HG03066 (cell line): ENCODE data around the gene MSI1.

Source experiments
- ATAC-seq: cut with Tn5 transposase; IDR thresholded peaks from one replicate; pipeline ENCODE4 v1.9.1; 2021; ENCODE audit warnings: low read depth; ENCODE audit not compliant: unreplicated experiment

The MSI1 gene

DNA sequence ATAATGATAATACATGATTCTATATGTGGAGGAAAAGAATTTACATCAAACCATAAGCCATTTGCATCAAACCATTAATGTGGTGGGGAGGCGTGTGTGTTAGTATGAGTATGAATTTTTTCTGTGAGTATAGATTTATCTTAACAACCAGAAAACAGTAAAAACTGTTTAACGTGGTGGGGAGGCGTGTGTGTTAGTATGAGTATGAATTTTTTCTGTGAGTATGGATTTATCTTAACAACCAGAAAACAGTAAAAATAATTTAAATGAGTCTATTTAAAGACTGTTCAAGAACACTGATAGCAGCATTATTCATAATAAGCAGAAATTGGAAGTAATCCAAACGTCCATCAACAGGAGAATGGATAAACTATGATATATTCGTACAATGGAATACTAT is 9.1 kb upstream of the MSI1 start:
- no peak for ATAC-seq

DNA sequence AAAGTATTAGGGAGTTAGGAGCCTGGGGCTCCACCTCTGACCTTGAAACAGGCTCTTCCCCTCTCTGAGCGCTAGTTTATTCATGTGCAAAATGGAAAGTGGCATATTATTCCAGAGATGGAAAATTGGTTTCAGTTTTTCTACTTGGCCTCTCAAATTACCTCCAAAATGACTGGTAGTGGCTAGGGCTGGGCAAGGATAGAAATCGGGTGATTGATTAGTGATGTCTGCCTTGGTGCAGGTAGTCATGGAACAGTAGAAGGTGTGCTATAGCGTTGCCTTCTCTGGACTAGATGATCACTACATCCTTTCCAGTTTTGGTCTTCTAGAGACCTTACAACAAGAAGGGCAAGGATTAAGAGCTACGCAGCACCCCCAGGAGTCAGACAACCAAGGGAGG is 8.6 kb upstream of the MSI1 start:
- no peak for ATAC-seq

DNA sequence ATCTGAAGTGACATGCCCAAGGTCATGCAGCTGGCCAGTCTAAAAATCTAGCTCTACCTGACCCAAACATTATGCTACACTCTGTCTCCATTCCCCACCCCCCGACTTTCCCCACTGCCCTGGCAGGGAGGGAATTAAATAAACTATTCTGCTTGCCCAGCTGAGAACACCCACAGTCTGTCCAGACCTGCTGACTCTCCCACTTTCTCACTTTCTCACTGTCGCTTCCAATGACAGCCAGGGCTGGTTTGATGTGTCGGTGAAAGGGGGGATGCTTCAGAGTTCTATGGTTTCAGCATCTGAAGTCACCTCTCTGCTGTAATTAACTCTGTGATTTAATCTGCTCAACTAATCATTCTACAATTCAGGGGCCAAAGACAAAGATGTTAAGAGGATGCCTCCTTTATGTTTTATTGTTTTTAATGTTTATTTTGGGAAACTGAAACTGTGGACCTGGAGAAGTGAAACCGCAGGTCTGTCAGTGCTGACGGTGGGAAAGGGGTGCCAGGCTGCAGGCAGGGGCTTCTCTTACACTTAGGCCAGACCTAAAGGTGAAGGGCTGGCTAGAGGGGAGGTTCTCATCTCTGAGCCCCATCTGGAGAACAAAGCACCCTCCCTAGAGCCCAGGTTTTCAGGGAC is 8.1 kb upstream of the MSI1 start:
- no peak for ATAC-seq

DNA sequence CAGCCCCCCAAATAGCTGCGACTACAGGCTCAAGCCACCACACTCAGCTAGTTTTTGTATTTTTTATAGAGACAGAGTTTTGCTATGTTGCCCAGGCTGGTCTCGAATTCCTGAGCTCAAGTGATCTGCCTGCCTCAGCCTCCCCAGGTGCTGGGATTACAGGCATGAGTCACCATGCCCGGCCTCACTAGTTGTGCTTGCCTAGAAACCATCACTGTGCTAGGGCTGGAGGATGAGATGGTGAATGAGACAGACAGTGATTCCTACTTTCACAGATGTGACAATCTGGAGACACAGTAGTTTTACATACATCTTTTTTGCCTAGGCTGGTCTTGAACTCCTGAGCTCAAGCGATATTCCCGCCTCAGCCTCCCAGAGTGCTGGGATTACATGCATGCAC is 7.5 kb upstream of the MSI1 start:
- no peak for ATAC-seq

DNA sequence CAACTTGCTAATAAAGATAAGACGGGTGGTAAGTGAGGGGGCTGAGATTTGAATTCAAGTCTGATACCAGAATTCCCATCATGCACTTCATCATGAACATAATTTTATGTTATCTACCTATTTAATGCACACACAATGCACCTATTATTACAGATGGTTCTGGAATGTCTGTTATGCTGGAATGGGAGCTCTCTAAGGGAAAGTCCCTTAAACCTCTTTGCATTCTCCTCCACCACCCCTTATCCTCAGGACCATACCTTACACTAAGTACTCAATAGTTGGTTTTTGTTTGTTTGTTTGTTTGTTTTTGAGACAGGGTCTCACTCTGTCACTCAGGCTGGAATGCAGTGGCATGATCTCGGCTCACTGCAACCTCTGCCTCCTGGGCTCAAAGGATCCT is 7.0 kb upstream of the MSI1 start:
- no peak for ATAC-seq

DNA sequence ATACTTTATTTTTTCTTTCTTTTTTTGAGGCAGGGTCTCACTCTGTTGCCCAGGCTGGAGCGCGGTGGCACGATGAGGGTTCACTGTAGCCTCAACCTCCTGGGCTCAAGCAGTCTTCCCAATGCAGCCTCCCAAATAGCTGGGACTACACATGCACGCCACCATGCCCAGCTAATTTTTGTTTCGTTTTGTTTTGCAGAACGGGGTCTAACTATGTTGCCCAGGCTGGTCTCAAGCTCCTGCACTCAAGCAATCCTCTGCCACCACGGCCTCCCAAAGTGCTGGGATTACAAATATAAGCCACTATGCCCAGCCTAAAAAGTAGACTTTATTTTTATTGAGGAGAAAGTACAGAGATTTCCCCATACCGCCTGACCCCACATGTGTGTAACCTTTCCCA is 4.7 kb upstream of the MSI1 start:
- no peak for ATAC-seq

DNA sequence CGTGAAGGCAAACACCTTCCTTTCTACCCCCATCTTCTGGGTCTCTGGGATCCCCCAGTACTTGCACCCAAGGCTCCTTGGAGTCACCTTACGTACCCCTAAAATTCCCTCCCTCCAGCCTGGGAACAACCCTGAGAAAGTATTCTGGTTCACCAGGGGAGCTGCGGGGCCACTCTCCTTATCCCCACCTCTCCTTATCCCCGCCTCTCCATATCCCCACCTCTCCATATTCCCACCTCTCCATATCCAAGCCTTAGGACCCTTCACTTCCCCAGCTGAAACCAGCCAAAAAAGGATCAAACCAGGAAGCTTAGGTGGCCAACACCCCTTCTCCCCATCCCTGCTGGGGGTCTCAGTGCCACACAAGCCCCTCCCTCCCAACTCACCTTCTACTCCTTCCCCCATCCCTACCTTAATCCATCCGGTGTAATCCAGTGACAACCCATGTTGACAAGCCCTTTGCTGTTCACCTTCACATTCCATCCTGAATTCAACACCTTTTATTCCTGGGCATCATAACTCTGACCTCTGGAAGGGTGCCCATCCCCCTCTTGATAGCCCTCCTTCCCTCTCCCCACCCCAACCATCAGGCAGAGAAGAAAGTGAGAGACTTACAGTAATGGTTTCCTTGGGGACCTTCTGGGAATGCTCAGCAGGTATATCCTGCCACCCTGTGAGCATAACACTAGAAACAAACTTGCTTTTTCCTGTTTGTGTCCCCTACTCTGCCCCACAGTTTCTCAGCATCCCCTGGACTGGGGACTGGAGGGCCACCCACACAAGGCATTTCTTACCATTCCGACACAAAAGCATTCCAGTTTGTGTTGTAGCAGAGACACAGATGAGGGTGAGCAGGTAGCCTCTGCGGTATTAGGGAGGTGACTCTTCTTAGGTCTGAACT is 1.6 kb upstream of the MSI1 start:
- ATAC-seq: no peak

DNA sequence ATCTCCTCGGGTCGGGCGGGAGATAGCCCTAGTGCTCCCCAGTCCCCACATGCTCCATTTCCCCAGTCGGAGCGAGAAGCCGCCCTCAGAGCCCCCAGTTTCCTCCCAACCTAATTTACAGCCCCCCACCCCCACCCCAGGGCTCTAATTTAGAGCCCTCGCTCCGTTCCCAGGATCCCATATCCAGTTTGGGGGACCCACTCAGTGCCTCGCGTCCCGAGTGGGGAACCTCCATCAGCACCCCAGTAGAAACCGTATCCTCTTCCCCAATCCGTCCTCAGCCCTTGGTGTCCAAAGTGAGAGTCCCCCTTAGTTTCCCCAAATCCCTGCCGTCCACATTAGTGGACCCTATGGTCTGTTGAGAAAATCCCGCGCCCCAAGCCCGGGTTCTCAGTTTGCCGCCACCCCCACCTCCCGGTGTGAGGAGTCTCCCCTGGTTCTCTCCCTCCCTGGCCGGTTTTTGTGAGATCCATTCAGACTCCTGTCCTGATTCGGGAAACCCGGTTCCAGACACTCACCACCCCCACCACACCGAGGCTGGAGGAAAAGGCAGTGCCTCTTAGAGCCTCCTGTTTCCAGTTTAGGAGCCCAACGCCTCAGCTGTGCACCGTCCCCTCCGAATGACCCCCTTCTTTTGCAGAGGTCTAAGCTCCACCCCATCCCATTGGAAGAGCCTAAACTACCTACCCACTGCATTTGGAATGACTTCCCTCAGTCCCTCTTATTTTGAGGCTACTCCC is 809 bp upstream of the MSI1 start:
- ATAC-seq: no peak

DNA sequence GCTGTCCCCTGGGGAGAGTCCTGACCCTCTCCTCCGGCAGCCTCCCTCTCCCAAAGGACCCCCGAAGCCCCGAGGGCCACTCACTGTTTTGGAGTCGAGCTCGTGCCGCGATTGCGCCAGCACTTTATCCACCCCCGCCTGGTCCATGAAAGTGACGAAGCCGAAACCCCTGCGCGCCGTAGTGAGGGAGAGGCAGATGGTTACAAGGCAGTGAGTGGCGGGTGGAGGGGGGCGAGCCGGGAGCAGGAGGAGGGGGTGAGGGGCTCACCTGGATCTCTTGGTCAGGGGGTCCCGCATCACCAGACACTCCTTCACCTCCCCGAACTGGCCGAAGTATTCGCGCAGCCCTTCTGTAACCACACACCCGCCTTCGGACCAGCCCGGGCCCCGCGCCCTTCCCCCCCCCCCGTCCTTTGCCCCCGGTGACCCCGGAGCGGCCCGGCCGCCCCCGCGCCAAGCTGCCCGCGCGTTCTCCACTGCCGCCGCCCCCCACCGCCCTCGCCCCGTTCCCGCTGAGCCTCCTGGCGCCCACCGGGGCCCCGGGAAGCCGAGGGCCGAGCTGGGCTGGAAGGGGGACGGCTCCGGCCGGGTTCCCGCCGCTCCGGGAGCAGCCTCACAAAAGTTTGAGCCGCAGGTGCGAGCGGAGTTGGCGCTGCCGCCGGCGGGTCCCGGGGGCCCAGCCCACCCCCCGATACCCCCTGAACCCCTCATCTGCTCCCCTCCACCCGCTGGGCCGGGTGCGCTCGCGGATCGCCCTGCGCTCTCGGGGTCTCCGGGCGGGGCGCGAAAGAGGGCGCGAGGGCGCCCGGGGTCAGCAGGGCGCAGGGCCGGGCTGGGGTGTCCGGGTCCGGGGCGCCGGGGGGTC is 808 bp downstream of the MSI1 start:
- no peak for ATAC-seq

DNA sequence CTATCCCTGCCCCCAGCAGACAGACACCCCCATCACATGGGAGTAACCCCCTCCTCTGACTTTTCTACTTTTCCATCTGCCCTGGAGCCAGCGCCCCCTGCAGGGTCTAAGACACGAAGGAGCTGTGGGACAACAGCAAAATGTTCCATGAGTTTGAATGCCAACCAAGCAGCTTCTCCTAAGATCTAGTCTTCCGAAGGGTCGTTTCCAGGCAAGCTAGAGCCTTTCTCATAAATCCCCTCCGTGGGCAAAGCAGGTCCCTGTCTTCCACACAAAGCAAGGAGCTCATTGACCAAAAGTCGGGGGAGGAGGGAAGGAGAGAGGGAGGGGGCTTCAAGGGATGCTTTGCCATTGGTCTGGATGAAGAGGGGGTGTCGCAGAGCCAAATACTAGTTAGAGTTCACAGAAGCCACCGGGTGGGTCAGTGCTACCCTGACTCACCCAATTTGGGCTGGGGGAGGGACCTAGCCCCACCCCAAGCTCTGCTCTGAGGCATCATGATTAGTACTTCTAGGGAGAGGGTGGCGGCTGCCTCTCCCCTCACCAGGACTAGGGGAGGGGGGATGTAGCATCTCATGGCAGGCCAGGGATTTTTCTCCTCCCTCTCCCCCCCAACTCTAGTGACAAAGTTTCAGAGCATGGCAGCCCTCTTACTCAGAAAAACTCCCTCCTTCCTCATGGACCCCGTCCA is 1.6 kb downstream of the MSI1 start:
- no peak for ATAC-seq

DNA sequence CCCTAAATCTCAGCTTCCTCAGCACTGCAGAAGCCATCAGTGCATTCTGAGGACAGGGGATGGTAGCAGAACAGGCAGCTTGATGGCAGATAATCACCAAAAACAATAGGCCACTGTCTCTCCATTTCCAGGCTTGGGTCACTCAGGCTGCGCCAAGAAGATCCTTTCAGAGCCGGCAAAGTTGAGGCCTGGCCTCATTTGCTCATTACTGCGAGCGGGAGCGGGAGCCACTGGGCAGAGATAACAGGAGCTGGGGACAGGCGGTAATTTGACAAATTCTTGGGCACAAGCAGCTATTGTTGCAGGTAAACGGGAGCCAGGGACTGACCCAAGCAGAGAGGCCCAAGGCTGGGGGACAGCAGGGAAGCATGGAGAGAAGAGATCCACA is 2.1 kb downstream of the MSI1 start:
- ATAC-seq: no peak

DNA sequence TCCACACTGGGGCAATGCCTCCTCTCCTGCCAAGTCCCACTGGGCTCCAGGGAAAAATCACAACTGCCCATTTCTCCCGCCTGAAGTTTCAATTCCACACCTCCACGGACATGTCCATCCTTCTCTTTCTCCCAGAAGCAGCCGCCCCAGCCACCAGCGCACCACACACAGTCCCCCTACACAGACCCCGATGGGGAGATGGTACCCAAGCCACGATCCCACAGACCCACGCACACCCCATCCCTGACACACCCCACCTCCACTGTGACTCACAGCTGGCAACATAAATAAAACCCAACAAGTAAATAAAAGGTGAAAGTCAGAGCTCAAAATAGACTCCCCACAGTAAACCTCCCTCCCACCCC is 2.6 kb downstream of the MSI1 start:
- ATAC-seq: no peak

DNA sequence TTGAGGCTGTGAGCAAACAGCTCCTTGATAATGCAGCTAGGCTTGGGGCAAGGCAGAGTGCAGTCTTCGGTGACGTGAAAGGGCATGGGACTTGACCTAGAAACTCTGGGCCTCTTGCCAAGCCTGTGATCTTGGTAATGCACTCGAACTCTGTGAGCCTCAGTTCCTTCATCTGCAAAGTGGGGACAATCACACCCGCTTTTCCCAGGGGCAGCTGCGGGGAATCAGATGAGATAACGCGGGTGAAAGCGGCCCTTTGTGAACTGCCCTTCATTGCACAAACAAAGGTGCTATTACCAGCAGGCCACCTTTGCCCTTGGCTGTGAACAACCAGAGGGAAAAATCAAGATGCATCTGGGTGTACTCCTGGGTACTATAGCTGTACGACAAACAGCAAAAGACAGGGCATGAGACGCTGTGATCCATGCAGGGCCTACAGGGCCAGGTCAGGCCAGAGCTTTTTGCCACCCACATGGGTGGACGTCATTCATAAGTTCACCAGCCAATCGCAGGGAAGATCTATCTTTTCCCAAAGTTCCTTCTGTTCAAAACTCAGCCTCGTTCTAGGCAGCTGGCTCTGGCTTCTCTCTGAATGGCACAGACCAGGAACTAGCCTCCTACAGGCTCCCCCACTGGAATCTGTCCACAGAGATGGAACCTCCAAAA is 3.2 kb downstream of the MSI1 start:
- no peak for ATAC-seq

DNA sequence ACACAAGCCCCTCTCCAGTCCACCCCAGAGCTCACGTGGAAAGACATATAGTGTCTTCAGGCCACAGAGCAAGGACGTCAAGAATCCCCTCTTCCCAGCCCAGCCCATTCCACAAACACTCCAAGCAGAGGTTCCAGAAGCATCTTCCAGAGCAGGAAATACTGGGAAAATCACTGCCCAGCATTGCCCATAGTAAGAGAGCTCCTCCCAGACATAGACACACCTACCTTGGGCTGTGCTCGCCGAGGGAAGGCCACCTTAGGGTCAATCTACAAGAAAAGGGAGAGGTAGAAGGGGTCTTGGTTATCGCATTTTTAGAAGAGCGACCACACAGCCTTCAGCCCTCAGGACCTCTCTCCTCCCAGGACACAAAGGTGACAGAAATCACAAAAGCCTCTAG is 4.5 kb downstream of the MSI1 start:
- ATAC-seq: no peak

DNA sequence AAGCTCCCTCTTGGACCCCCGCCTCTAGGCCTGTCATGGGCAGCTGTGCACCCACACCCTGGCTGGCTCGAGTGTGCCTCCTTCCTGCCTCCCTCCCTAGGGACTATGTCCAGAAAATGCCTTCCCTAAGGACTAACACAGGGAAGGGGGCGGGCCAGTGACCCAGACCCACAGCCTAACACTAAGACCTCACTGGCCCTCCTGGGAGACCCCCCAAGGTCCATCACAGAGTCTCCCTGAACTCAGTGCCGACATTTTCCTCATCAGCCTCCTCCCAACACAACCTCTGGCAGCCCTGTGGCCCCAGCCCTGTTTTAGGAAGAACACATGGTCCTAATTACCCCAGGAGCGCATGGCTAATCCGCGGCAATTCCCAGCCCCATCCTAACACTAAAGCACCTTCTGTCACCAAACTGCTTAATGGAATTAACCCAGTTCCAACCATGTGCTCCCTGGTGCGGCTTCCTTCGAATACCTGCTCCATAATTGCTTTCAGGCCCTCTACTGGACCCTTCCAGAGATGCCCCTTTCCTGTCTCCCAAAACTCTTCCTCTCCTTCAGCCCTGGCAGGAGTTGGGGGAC is 5.6 kb downstream of the MSI1 start:
- no peak for ATAC-seq

DNA sequence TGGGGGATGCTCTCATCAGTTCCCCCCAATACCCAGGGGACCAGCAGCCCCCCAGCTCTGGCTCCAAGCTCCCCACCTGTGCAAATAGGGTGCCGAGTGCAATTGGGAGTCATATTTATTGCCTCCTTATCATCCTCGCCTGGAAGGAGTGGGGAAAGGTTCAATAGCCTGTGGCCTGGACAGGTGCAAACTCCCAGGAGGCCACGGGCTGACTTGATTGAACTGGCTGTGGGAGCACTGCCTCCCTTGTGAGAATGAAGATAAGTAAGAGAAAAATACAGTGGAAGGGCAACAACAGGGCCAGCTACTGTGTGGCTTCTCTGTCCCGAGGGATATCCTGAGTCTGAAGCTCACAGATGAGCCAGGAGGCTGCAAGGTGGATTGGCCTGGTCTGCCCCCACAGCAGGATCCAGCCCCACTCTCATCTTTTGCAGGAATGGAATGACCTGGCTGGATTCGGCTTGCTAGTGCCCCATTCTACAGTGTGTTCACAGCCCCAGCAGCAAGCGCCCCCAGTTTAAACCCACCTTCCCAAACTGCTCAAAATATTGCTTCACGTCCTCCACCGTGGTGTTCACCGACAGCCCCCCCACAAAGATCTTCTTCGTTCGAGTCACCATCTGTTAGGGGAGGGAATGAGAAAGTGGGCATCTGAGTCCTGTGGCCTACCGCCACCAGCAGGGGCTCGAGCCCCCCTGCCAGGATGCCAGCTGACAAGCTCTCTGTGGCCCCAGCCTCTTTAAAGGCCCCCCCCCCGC is 6.3 kb downstream of the MSI1 start:
- ATAC-seq: no peak

DNA sequence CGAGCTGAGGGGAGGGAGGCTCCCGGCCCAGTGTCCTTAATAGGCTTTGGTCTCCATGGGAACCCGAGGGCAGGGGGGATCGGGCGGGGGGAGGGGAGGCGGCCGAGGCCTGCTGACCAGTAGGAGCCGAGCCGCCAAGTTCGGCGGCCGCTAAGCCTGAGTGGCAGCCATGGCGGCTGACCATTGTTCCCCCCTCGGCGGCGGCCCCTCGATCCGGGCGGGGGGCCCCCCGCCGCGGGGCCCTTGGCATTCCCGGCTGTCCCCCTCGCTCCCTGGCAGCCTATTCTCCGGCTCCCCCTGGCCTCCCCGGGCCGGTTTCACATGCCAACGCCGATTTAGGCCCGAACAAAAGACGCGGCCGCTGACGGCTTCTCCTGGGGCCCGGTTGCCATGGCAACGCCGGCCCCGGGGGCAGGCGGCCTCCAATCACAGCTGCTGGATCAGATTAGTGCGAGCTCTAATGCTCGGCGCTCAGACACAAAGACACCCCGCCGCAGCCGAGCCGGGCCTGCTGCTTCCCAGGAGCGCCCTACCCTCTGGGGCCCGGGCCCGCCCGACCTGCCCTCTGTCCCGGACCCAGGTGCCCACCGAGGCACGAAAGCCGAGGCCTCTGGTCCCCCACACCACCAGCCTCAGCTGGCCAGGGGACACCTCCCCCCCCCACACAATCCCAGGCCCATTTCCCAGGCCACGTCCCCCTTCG is 7.3 kb downstream of the MSI1 start:
- no peak for ATAC-seq

DNA sequence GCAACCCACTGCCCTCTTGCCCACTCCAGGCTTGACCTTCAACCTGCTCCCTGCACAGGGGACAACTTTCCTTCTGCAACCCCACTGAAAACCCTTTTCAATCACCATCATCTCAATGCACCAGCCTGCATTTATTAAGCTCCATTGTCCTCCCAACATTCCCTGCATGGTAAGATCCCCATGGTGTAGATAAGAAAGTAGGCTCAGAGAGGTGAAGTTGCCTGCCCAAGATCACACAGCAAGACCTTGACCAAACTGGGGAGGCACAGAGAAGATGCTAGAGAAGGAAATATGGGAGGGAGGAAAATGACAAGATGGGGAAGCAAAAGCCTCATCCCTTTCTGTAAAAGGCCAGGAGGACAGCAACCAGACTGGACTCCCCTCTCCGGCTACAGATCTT is 9.8 kb downstream of the MSI1 start:
- no peak for ATAC-seq
